Measurements from ENCODE around the gene PLA2G4F.

Gene PLA2G4F

GRCh38 chr15:42201801-42202200, 45.4 kb upstream of the PLA2G4F start:
- Histone ChIP-seq H3K79me2 (ENCODE audit: insufficient read depth, low read length) (peaks cover under 1% of the 10 kb centered on the region; the same call in 1 of the 2 replicates), H2AFZ (ENCODE audit: low read length) (no peak overlapping the region), H3K27me3 (ENCODE audit: insufficient read depth, low read length) (no peaks in the 10 kb centered on the region), H3K9me2 (ENCODE audit: low read depth, low read length) (no peaks in the 10 kb centered on the region), H3K9me3 (ENCODE audit: low read length) (no peaks in the 10 kb centered on the region), H3K27ac (ENCODE audit: low read depth, low read length, poor library complexity, severe bottlenecking) (no peak overlapping the region), H3F3A (ENCODE audit: insufficient read depth, low read length) (no peaks in the 10 kb centered on the region), H3K9ac (ENCODE audit: low read length) (no peak overlapping the region), H3K36me3 (ENCODE audit: insufficient read depth, low read length) (peaks cover 32% of the 10 kb centered on the region), H4K20me1 (ENCODE audit: insufficient read depth, low read length) (no peaks in the 10 kb centered on the region), H3K4me3 (ENCODE audit: low read depth, low read length, poor library complexity, severe bottlenecking) (no peak overlapping the region), H3K4me2 (ENCODE audit: low read length) (no peak overlapping the region), H3K4me1 (ENCODE audit: insufficient read depth, low read length, severe bottlenecking) (peaks cover 8% of the 10 kb centered on the region)
- TF ChIP-seq CTCF (IDR thresholded peaks at IDR 0.05; ENCODE audit: low read length) (no peak), EZH2 (IDR thresholded peaks at IDR 0.05; ENCODE audit: borderline replicate concordance, low read length) (no peak)

- Histone ChIP-seq H3K9me3 (ENCODE audit: low read length) (no peaks in the 10 kb centered on the region), H3K4me2 (ENCODE audit: low read length) (no peak overlapping the region), H3K27me3 (ENCODE audit: insufficient read depth, low read length) (no peaks in the 10 kb centered on the region), H3K9me2 (ENCODE audit: low read depth, low read length) (no peaks in the 10 kb centered on the region), H3K4me1 (ENCODE audit: insufficient read depth, low read length, severe bottlenecking) (no peaks in the 10 kb centered on the region), H3F3A (ENCODE audit: insufficient read depth, low read length) (no peaks in the 10 kb centered on the region), H4K20me1 (ENCODE audit: insufficient read depth, low read length) (no peaks in the 10 kb centered on the region), H3K9ac (ENCODE audit: low read length) (no peak overlapping the region), H3K79me2 (ENCODE audit: insufficient read depth, low read length) (no peaks in the 10 kb centered on the region), H3K27ac (ENCODE audit: low read depth, low read length, poor library complexity, severe bottlenecking) (no peak overlapping the region), H3K36me3 (ENCODE audit: insufficient read depth, low read length) (peaks cover 43% of the 10 kb centered on the region), H2AFZ (ENCODE audit: low read length) (no peak overlapping the region), H3K4me3 (ENCODE audit: low read depth, low read length, poor library complexity, severe bottlenecking) (no peak overlapping the region)
- no peak for TF ChIP-seq CTCF (IDR thresholded peaks at IDR 0.05; ENCODE audit: low read length)
- TF ChIP-seq EZH2 (IDR thresholded peaks at IDR 0.05; ENCODE audit: borderline replicate concordance, low read length) = no peak
These were observed 42.7 kb upstream of the PLA2G4F start for GRCh38 chr15:42199126-42199525.

DNA sequence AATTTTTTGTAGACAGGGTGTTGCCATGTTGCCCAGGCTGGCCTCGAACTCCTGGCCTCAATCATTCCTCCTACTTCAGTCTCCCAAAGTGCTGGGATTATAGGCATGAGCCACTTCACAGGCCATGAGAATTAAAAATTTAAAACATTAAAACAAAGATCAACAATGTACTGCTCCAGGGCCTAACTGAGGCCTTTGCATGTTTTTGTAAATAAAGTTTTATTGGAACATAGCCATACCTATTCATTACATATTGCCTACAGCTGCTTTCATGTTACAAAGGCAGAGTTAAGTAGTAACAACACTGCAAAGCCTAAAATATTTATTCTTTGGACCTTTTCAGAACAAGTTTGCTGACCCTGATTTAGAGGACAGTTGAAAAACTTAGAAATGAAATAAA, 42.1 kb upstream of the PLA2G4F start:
- Histone ChIP-seq H3K27me3 (ENCODE audit: insufficient read depth, low read length) (no peaks in the 10 kb centered on the region), H3K4me3 (ENCODE audit: low read depth, low read length, poor library complexity, severe bottlenecking) (no peak overlapping the region), H3K9me3 (ENCODE audit: low read length) (peaks cover 2% of the 10 kb centered on the region; the same call in 1 of the 2 replicates), H3K36me3 (ENCODE audit: insufficient read depth, low read length) (peaks cover 48% of the 10 kb centered on the region), H3K27ac (ENCODE audit: low read depth, low read length, poor library complexity, severe bottlenecking) (no peak overlapping the region), H3K79me2 (ENCODE audit: insufficient read depth, low read length) (no peaks in the 10 kb centered on the region), H2AFZ (ENCODE audit: low read length) (no peak overlapping the region), H3K4me1 (ENCODE audit: insufficient read depth, low read length, severe bottlenecking) (no peaks in the 10 kb centered on the region), H3K9ac (ENCODE audit: low read length) (no peak overlapping the region), H3K4me2 (ENCODE audit: low read length) (no peak overlapping the region), H4K20me1 (ENCODE audit: insufficient read depth, low read length) (no peaks in the 10 kb centered on the region), H3F3A (ENCODE audit: insufficient read depth, low read length) (no peaks in the 10 kb centered on the region), H3K9me2 (ENCODE audit: low read depth, low read length) (no peaks in the 10 kb centered on the region)
- no peak for TF ChIP-seq CTCF (IDR thresholded peaks at IDR 0.05; ENCODE audit: low read length)
- TF ChIP-seq EZH2 (IDR thresholded peaks at IDR 0.05; ENCODE audit: borderline replicate concordance, low read length) = no peak

Measured in OCI-LY1 (cell line).